HG03520 (cell line): ENCODE data around the gene TOP3B.

ENCODE experiments used
- ATAC-seq: cut with Tn5 transposase; IDR thresholded peaks from one replicate; pipeline ENCODE4 v1.9.1; 2021; ENCODE audit warnings: mild to moderate bottlenecking, moderate library complexity; ENCODE audit not compliant: unreplicated experiment

Gene TOP3B

DNA sequence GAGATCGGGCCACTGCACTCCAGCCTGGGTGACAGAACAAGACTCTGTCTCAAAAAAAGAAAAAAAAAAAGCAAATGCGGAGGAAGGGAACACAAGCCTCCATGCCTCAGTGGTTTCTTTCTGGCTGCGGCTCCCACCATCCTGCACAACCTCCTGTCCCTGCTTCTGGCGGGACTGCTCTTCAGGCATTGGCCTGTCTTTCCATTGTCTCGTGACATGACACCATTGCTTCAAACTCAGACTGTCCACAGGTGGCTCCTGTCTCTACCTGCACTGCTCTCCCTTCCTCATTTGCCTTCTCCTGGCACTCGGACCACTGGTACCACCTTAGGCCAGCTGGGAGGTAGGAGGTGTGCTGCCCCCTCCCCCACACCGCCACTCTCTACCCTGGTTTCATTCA is 19.3 kb downstream of the TOP3B start:
- no peak for ATAC-seq

GRCh38 chr22:21962655-21962949 is 20.0 kb downstream of the TOP3B start:
- ATAC-seq: no peak

DNA sequence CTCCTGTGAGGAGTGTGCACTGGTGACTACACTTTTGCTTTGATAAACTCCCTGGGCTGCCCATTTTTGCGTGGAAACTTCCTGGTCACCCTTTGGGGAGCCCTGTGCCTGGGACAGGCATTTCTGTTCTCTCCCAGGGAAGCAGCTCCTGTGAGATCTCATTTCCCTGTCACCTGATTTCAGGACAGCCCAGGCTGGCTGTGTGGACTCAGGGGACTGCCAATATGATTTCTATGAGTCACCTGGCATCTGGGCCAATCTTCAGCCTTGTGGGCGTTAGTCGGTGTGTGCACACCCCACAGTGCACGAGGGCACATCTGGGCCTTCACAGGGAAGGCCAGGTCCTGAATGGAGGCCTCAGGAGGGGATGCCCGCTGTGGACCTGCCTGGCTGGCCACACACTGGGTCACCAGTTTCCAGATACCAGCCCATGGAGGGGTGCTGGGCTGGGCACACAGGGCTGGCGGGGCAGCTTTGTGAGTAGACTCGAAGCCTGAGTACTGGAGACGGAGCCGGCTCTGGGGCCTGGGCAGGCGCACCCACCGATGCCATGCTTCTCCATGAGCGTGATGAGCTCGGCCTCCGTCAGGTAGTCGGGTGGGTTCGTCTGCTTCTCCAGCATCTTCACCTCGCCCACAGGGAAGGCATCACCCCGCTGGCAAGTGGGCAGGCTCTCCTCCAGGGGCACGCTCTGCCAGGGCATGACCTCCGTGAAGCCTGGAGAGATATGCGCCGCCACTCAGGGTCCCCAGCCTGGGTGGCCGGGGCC is 20.5 kb downstream of the TOP3B start:
- no peak for ATAC-seq

DNA sequence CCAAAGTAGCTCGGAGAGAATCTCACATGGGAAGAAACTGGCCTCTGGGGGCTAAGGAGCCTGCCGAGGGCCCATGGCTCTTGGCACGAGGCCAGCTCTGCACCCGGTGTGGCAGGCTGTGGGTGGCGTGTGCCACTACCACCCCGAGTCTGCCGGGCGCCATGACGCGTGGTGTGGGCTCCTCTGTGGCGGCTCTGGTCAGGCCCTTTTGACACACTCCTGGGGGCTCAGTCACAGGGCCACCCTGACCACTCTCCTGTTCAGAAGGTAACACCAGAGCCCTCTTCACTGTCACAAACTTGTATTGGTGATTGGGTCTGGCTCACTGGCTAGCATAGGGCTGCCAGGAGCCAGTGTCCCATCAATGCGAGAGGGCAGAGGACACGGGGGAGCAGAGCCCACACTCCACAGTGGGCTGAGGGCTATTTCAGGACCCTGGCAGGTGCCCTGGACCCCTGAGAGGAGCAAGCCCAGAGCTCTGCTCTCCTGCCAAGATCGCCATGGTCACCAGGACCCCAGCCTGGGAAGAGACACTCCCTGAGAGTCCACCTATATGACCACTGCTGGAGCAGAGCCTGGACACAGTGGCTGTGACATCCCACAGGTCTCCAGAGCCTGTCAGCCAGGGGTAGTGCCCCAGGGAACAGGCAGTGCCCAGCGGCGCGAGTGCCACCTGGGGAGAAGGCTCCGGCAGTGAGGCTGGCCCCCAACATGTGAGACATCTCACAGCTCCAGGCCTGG is 21.3 kb downstream of the TOP3B start:
- ATAC-seq: no peak

DNA sequence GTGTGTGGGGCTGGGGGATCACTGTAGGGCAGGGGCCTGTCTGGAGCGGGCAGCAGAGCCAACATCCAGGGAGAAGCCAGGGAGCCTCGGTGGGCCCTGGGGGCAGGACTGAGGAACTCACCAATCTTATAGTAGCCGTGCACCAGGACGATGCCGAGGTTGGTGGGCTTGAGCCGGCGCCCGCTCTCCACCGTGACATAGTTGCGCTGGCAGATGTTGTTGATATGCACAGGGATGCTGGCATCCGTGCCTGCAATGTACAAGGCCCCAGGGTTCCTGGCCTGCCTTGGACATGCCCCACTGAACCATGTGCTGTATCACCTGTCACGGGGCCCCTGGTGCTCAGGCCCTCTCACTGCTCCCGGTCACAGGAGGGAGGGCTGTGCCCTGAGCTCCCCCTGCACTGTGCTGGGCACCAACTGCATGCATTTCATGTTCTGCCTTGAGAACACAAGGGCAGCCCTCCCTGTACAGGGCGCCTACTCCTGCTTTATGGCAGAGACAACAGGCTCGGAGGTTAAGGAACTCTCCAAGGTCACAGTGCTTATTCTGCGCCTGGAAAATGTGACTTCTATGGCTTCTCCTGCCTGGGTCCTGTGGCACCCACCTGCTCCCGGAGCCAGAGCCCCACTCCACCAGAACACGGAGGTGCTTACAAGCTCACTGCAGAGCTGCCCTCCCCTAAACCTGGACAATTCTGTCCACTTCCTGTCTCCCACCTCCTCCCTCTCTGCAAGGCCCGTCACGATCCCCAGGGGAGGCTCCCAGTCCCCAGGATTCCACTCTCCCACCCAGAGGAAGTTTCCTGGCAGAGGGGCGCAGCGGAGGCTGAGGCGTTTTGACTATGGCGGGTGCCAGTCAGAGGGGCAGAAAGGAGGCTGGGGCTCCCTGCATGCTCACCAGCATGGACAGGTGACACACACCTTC is 22.1 kb downstream of the TOP3B start:
- ATAC-seq: no peak

GRCh38 chr22:21959274-21960074 is 23.1 kb downstream of the TOP3B start:
- ATAC-seq: no peak

DNA sequence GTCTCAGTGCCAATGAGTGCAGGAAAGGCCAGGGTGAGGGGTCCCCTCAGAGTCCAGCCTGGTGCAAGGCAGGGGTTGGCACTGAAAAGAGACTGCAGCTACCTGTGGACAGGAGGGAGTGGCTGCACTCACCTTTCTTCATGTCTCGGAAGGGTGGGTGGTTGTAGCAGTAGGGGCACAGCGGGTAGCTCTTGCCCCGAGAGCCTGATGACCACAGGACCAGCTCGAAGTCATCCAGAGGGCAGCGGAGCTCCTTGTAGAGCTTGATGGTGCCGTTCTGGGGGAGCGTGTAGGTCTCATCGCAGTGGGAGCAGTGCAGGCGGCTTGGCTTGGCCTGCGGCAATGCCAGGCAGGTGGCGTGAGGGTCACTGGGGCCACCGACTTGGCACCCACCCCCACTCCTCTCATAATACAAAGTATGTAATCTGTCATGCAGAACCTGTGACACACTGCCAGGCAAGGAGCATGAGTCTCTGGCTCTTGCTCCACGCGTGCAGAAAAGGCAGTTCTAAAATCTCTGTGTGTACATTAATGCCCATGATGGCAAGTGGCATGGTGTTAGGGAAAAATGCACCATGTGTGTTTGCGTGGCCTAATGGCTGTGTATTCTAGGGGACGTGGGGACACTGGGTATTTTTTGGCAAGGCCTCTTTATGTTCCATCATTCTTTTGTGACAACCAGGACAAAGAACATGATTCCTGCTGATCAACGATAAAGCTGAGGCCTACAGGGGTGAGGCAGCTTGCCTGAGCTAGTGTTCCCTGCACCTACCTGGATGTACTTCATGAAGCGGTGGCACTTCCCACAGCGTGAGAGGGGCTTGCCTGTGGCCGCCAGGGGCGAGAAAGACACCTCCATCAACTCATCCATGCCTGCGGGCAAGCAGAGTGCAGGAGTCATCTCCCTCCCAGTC is 24.0 kb downstream of the TOP3B start:
- no peak for ATAC-seq

- ATAC-seq: no peak
Measured at GRCh38 chr22:21952586-21953571, 29.7 kb downstream of the TOP3B start, which contains the start of gene PPM1F. Gene PPM1F, minus strand, starts transcription at chr22:21952848. Its CDS starts 6,800 bp downstream, at chr22:21946048.

DNA sequence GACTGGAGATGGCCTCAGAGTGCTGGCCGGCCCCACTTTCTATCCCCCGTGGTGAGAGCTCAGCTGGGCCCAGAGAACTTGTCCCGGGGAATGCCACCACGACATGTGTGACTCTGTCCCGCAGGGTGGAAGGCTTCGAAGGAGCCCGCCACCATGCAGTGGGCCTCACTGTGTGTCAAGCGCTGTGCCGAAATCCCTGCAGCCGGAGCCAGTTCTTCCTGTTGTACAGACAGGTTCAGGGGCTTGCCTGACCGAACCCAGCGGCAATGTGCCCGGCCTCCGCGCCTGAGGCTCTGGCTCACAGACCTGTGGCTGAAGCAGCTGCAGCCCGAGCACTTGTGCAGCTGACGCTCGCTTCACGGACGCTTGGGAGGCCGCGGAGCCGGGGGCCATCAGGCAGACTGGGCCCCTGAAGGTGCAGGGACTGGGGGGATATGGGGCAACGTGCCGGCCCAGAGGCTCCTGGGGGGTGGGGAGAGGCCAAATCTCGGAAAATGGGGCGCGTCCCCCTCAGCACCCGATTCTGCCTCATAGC is 30.6 kb downstream of the TOP3B start:
- no peak for ATAC-seq

GRCh38 chr22:21951062-21951461 is 31.5 kb downstream of the TOP3B start:
- no peak for ATAC-seq

DNA sequence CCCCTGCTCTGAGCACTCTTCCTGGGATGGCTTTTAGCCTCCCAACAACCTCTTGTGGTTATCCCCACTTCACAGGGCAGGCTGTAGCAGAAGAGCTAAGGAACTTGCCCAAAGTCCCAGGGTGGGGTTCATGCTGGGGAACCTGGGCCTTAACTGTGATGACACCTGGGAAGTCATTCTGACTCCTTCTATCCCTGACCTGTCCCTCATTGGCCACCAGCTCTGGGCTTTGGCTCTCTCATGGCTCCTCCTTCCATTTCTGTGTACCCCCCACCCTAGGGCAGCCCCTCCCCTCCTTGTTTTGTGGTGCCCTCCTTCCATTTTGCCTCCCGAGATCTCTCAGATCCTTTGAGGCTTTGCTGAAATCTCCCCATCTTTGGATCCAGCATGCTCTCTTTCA is 32.6 kb downstream of the TOP3B start:
- ATAC-seq: no peak

- ATAC-seq: no peak
Measured at GRCh38 chr22:21949569-21949918, 33.0 kb downstream of the TOP3B start.

DNA sequence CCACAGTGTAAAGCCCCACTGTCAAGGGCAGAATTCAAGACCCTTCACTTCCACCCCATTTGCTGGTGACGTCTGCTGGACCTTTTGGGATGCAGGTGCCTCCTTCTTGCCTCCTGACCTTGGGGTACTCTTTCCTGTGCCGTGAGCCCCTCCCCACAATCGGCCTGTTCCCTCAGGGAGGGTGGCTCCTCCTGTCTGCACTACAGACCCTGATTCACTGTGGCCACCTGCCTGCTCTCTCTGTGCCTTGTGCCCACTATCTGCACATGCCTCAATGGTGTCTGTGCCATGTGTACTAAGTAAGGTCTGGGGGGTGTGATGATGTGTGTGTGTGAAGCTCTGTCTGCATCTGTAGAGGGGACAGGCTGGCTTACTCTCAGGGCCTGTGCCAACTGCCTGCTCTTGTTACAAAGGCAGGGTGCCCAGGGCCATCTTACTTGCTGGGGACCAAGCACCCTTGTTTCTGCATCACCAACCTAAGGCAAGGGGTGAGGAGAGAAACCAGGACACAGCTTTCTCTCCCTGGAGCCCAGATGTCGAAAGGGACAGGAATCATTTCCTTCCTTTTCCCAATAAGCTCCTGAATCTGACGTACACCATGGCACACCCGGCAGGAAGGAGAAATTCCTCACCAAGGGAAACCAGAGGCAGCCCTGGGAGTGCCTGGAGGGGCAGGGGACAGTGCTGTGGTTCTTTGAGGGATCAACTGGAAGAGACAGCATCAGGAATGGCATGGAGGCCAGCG is 33.6 kb downstream of the TOP3B start:
- no peak for ATAC-seq

GRCh38 chr22:21948390-21948789 is 34.2 kb downstream of the TOP3B start:
- no peak for ATAC-seq

DNA sequence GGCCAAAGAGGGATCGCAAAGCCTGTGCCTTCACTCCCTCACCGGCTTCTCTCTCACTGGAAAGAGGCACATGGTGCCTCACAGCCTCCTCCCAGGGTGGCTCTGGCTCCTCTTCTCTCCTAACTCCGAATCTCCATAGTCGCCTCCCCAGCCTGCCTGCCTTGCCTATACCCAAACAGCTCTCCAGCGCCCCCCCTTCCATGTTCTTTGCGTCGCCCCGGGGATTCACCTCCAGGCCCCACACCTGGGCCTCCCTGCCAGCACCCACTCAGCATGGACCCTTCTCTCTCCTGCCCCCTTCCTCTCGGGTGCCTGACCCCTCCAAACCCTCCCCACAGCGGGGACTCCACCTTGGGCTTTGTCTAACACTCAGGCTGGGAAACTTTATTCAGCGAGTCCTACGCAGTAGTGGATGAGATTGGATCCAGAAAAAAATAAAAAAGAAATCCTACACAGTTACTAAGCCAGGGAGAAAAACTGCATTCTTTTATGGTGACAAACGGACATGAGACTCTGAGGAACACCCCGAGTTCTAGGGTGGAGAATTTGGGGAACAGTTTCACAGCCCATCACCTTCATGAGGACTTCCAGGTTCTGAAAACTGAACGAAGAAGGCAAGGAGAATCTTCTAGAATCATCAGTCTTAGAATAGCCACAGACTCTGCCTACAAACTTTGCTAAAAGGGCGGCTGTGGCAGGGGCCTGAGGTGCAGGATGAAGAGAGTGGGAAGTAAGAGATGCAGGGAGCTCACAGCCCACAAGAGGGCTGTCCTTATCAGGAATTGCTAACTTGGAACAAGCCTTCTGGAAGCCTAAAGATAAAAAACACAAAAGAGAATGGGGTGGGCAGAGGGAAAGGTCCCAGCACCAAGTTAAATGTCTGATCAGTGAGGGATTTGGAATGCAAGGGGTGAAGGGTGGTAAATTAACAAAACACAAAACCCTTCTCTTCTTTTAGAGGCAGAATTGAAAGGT is 35.3 kb downstream of the TOP3B start:
- no peak for ATAC-seq

DNA sequence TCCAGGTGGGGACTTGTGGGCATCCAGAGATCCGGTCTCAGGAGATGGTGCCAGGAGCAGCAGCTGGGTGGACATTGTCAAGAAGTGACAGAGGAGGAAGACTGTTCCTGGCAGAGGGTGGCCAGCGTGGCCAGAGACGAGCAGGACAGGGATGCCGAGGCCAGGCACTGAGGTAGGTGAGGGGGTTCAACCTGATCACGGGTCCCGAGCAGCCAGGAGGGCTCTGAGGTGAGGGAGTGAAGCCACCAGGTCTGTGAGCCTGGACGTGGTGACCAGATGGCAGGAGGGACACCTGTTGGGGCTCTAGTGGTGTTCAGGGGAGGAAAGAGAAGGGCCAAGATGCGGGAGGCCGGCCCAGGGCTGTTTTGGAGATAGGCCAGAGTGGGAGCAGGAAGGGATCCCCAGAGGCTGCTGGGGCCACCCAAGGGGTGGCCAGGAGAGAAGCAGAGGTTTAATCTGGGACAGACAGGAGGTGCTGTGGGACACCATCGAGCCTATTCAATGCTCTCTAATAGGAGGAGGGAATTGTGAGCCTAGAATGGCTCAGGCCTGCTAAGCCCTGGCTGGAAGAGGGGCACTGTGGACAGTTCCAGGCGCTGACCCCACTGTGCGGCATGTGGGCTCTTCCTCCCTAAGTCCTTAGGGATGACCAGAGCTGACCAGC is 36.2 kb downstream of the TOP3B start:
- no peak for ATAC-seq
